GM19438 (cell line): ENCODE measurements around the gene FOXP1.

Experiments
- ATAC-seq: cut with Tn5 transposase; IDR thresholded peaks from one replicate; pipeline ENCODE4 v1.9.1; 2021; ENCODE audit warnings: low read depth; ENCODE audit not compliant: unreplicated experiment

The FOXP1 gene

GRCh38 chr3:71102111-71102983 is 481.2 kb downstream of the FOXP1 start:
- ATAC-seq = no peak

GRCh38 chr3:71101626-71102025 is 481.9 kb downstream of the FOXP1 start:
- no peak for ATAC-seq

DNA sequence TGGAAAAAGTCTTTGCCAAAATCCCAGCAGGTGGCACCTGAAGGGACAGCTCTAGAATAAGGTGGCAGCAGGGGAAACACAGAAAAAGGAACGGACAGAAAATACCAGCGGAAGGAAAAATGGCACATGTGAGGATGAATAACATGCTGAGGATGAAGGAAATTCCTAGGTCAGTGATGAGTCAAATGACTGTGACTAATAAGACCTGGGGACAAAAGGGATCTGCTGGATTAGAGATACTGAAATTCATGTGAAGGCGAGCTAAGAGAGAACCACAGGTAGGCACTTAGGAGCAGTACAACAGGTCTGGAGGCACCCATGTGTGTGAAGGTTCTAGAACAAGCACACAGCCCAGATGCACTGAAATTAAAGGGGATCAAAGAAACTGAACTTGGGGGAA is 482.5 kb downstream of the FOXP1 start:
- no peak for ATAC-seq

DNA sequence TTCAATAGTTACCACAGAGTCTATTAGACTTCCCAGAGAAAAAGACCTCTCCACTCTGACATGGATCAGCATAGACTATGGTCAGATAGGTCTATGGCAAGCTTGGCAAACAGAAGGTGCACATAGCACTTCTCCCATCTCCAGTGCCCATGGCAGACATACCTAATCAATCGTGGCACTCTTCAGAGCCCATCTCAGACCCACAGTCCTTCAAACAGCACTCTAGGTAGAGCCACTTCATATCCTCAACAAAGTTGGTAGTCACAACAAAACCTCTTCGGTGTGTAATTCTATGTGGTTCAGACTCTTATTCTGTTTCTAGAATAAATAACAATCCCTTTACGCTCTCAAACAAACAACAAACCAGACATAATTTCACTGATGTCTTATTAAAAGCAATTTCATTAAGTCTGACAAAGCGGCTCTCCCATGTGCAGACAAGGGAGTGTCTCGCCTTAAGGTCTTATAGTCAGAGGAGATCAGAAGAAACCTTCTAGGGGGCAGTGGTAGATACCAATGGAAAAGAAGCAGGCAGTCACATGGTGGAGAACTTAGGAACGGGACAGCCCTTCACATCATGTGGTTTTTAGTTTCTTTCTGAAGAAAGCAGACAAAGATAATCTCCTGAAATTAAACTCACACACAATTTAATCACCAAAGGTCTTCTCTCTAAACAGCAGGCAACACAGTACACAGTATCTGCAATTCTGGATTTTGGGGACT is 483.4 kb downstream of the FOXP1 start:
- ATAC-seq = no peak

DNA sequence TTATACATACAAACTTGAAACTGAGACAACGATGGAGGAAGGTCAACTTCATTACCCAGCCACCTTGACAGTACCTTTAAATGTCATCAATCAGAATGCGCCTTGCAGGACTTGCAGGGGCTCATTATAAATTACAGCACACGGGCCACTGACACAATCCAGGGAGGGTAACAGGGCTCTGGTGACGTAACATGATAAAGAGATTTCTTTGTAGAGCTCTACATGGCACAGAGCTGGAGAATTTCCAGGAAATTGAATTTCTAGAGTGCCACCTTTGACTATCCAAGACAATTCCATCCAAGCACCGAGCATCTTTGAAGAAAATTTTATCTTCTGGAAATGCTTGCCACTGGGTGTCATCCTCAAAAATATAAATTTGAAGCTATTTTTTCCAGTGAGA is 486.0 kb downstream of the FOXP1 start:
- no peak for ATAC-seq

- no peak for ATAC-seq
Measured at GRCh38 chr3:71095511-71096291, 487.8 kb downstream of the FOXP1 start.

GRCh38 chr3:71094658-71095209 is 488.8 kb downstream of the FOXP1 start:
- no peak for ATAC-seq

DNA sequence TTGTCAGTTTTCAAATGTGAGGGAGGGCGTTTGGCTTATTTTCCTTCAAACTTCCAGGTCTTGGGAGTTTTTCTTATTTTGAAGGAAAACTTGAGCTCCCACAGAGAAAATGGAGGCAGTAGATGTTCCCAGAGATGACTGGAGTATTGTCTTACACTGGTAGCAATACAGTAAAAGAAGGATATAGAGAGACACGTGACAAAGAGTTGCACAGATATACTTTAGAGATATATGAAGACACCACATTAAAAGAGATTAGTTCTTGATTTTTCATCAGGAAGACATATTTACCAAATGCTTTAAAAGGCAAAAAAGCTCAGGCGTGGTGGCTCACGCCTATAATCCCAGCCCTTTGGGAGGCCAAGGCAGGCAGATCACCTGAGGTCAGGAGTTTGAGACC is 490.9 kb downstream of the FOXP1 start:
- ATAC-seq = no peak

DNA sequence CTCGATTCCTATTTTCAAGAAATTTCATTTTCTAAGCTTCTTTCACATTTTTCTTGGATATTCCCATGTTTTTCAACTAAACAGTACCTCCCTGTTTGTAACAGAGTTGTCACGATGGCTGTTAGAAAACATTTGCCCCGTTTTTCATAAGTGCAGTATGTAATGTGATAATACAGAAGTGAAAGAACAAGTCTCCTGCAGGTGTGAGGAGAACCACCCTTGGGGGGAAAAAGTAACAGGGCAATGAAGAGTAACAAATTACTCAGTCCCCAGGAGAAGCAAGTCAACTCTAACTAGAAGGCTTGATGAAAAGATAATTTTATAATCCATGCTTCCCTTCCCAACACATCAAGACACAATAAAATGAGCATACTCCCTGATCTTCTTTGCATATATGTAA is 493.3 kb downstream of the FOXP1 start:
- ATAC-seq = no peak

DNA sequence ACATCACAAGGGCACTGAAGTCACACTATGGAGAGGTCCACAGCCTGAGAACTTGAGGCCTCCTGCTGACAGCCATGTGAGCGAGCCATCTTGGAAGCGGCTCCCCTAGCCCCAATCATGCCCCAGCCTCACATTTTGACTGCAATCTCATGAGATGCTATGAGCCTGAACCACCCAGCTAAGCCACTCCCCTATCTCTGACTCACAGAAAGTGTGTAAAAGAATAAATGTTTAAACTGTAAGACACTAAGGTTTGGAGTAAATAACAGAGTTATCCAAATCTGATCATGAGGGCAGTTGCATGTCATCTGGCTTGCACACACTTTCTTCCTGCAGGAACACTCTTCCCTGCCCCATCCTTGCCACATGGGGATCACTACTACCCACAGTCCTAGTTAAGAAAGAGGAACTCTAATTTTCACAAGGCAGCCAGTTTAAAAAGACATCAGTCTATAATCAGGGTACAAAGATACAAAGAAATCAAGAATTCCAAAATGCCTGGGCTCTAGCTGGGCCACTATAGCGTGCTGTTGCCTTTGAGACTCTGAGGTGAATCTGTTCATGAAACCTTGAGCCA is 494.2 kb downstream of the FOXP1 start:
- ATAC-seq = no peak

- ATAC-seq = no peak
Measured at GRCh38 chr3:71088742-71089141, 494.8 kb downstream of the FOXP1 start.

- ATAC-seq = no peak
Measured at GRCh38 chr3:71088019-71088708, 495.4 kb downstream of the FOXP1 start.

GRCh38 chr3:71087143-71088018 is 496.1 kb downstream of the FOXP1 start:
- ATAC-seq = peak; percentile 93

GRCh38 chr3:71086777-71087142 is 496.8 kb downstream of the FOXP1 start:
- ATAC-seq = no peak

DNA sequence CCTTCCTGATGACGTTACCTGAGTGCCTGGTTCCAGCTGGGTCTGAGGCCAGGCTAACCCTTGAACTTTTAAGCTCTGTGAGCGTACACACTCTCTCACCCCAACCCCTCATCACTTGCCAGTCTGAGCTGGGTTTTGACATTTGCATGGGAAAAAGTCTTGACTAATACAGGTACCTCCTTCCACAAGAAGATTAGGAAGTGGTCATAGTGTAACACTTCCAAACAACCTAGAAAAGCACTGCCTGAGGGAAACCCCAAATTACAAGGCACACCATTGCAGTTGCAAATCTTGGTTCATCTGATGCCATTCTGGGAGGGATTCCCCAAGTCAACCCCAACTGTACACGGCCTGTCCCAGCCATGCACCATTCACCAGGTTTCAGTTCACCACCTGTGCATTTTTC is 499.8 kb downstream of the FOXP1 start:
- no peak for ATAC-seq

DNA sequence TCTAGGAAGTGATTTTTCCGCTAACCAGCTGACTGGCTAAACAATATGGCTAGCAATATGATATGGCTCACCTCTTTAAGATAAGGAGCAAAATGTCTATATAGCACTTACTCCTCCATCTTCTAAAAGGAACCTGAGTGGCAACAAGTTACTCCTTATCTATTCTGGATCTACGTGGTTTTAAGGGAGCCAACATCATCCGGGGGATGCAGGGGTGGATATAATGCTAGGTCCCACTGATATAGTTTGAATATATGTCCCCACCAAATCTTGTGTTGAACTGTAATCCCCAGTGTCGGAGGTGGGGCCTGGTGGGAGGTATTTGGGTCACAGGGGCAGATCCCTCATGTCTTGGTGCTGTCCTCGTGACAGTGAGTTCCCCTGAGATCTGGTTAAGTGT is 500.7 kb downstream of the FOXP1 start:
- no peak for ATAC-seq

GRCh38 chr3:71080517-71081083 is 502.9 kb downstream of the FOXP1 start:
- no peak for ATAC-seq

DNA sequence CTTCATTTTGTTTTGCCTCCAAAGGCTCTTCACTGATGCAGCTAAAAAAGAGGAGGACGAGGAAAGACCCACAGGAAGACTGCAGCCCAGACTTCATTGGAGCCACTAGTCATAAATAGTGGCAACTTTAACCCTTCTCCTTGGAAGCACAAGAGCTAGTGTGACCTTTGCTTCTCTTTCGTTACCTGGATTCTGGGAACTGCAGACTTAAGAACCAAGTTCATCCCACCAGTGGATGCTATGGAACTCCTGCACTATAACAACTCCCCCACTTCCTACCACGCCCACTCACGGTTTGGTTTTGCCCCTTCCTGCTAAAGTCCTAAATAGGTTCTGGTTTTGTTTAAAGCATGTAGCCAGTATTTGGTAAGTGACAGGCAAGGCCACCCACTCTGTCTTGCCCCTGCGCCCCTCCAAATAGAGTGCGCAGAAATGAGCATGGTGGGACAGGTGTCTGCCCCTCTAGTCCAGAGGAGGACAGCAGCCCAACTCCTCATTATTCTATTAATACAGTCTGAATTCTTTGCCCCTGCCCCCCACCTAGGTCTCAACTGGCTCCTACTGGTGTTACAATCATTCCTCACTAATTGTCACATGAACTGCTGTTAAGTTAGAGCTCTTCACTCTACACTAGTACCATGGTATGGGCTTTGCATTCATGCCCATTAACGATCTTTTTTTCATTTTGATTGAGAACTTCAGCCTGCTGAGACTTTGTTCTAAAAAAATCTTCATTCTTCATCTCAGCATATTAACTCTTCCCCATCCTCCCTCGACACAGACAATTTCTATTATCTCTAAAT is 504.6 kb downstream of the FOXP1 start:
- ATAC-seq = no peak
